GM21447 (cell line): Measurements from ENCODE around the gene CADPS2.

Source experiments
- ATAC-seq: cut with Tn5 transposase; IDR thresholded peaks from one replicate; pipeline ENCODE4 v1.9.1; 2021; ENCODE audit not compliant: unreplicated experiment

The CADPS2 gene

DNA sequence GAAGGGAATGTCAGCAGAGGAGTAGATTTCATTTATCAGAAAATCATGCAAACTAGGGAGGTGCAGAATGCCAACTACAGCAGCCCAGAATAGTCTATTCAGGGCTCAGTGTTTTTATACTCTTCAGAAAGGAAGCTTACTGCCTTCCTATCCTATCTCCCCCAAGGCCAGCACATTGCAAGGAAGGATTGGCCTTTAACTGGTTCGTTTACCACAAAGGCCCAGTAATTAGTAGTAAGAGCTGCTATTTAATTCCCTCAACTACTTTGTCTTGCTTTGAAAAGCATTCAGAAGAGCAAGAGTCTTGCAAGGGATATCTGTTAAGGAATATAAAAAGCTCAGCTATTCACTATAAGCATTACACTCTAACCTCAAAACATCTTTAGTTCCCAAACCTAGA, 97.1 kb downstream of the CADPS2 start:
- no peak for ATAC-seq

DNA sequence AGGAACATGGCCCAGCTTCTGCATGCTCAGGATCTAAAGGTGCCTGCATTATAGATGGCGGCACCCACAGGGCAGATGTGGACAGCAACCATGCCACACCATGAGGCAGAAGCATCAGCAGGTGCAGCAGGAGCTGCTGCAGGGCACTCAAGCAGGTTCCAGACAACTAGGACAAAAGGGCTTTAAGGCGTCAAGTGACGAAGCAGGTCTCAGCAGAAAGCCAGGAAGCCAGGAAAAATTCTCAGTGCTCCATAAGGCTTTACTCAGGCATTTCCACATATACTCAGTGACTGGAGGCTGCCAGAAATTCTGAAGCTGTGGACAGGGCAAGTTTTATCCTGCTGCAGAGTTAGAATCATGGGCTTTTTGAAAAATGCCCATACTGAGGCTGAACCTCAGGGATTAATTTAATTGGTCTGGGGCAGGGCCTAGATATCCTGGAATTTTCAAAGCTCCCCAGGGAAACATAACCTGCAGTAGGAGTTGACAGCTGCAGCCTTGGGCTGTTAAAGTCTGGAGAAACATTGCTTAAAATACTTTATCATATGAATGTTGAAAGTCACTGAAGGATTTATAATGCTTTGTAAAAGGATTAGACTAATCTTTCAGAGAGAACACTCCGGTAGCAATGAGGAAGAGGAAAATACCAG, 115.4 kb downstream of the CADPS2 start:
- no peak for ATAC-seq

DNA sequence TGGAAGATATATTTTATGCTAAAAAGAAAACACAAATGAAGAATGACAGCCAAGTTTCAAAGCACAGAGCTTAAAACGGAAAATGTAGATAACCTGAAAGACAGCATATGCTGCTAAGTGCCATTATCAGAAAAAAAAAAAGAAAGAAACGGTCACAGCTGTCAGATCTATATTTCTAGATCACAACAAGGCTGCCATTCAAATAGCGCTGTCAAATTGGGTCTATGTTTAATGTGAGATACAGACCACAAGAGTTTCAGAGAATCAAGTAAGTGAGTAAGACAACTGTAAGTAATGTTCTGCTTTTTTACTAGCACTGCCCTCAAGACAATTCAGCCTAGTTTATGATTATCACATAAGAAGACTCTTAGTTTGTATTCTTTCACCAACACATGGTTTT, 117.4 kb downstream of the CADPS2 start:
- ATAC-seq = no peak

DNA sequence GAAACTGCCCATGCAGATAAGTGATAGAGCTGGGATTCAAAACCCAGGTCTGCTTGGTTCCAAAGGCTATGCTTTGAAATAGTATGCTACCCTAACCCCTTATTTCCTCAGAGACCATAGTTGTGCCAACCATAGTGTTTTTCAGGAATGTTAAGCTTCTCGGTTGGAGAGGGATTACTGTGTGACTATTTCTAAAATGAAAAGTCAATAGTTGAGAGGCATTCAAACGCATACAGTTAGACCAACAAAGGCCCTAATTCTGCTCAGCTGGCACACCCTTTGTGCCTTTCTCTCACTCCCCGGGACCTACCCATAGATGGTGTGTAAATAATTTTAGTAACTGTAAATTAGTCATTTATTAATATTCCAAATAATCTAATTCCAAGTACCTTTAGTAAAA, 118.9 kb downstream of the CADPS2 start:
- no peak for ATAC-seq

DNA sequence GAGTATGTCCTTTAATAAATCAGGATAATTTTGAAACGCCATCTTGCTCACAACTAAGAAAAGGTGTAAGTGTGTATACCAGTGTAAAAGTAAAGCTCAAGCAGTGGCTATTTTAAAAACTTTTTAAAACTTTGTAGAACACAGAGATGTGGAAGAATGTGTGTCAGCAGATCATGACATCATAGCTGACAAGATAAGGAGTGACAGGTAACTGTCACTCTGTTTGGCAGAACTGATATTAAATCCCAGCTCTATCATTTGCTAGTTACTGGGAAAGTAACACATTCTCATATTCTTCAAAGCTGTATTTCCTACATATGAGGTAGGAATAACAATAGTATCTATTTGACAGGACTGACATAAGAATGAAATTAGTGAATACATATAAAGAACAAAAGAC, 119.7 kb downstream of the CADPS2 start:
- ATAC-seq = no peak

DNA sequence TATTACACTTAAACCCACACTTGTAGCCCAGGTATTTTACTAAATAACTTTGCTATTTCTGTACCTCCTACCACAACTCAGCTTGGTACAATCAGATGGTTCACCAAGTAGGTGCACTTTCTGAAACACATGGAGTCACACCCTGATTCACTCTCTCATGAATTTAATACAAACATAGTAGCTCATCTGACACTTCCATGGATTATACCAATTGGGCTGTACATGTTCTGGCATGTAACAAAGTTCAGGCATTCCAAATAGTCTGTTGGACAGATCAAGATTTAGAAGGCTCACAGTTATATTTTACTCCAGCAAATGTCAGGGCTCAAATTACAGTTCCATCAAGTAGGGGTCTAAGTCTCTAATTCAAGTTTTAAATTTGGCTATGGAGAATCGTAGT, 121.4 kb downstream of the CADPS2 start:
- no peak for ATAC-seq

DNA sequence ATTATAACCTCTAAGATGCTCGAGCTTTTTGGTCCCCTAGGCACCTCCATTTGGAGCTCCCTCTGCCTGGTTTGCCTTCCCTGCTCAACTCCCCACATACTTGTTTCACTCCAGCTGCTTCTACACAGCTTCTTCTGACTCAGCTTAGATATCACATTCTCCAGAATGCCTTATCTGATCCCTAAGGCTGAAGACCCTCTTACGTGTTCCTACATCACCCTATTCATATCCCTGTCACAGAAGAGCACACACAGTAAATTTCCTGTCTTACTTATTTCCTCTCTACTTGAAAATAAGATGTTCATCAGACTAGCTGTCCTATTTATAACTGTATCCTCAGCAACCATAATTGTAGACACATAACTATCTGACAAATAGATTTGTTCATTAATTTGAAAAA, 122.2 kb downstream of the CADPS2 start:
- no peak for ATAC-seq

DNA sequence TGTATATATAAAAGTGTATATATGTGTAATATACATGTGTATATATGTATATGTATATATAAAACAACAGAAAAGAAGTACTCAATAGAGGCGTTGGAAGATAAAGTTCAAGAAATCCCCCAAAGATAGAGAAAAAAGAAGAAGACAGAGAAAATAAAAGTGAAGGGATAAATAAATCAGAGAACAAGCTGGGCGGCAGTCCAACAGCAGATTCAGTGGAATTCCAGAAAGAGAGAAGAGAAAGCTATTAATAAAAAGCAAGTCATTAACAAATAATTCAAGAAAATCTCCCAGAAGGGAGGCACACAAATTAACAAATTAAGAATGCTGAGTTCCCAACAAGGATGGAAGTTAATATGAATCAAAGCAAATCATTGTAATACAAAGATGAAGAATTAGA, 124.2 kb downstream of the CADPS2 start:
- ATAC-seq = no peak

DNA sequence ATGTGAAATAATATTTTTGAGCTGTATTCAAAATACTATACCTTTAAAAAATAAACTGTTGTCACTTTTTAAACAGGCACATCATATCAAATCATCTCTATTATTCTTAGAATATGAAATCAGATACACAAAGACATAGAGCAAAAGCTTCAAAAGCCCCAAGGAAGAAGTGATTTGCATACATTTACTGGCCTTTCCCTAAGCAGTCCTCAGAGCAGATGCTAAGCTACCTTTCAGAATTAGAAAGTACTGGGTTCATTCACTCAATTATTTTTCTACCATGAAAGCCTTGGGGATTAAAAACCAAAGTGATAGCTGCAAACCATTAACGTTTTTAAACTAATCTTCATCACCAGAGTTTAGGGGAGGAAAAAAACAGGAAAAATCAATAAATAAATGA, 127.8 kb downstream of the CADPS2 start:
- no peak for ATAC-seq

DNA sequence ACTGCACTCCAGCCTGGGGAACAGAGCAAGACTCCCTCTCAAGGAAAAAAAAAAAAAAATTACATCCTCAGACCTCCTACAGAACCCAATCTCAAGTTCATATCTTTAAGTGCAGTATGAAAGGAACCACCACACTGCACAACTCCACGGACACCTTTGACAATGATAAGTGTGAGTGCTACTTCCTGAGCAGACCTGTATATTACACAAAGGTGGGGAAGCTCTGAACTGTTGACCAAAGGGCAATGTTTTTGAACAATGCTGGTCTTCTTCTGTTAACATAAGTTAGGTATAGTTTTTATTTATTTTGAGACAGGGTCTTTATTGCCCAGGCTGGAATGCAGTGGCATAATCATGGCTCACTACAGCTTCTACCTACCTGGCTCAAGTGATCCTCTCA, 129.4 kb downstream of the CADPS2 start:
- no peak for ATAC-seq

DNA sequence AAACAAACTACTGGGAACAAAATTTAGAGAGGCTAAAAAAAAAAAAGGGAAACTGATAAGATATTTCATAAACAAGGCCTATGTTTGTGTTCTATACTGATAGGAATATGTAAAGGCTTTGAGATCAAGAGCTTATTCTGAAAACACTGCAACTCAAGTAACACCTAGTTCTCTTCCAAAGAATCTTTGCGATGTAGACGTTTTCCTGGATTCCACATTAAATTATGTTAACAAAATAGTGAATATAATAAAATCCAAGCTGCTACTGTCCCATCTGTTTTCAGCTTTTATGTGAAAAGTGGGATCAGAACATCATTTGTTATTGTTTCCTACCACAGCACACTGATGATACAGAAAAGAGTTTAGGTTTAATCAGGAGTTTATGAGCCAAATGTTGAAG, 130.6 kb downstream of the CADPS2 start:
- no peak for ATAC-seq

DNA sequence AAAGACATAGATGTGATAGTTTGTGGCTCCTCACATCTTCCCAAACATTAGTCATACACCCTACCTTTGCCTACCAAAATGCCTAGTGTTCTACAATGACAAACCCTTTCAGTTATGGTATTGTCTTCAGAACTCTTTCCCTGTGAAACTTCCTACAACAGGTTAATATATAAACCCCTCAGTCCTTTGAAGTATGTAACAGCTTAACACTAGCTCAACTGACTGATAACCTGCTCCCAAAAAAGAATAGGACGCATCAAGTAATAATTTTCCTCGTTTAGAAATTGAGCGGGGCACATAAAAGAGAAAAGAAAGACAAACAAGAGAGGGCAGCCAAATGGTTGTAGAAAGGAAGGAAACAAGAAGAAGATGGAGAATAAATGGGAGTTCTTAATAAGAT, 133.7 kb downstream of the CADPS2 start:
- no peak for ATAC-seq

DNA sequence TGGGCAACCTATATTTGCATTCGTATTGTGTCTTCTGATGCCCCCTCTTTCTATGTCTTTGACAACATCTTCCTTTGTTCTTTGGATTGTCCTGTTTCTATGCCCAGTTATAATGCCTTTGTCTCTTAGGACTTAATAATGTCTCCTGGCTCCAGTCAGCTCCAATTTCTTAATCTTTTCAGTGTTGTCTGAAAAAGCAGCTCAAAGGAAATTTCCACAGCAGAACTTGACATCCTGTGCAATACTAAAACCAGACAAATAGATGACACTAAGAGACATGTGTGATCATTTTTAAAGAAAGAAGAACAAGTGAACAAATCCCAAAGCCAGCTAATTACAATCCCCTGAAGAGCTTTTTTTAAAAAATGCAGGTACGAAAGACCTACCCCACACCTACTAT, 135.9 kb downstream of the CADPS2 start:
- no peak for ATAC-seq

DNA sequence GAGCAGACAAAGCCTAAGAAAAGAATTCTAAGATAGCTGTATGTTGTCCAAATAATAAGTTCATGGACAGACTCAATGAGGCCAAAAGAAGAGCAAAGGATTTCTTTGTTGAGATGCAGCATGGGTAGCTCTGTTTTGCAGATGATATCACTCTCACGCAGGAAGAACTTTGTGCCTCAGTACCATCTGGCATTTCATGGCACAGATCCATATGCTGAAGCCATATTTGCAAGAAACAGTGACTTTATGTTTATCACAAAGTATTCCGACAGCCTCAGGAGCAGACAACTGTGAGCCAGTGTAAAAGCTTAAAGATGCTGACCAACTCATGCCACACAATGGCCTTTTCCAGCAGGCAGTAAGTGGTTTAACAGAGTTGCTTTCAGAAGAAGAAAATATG, 138.1 kb downstream of the CADPS2 start:
- no peak for ATAC-seq

DNA sequence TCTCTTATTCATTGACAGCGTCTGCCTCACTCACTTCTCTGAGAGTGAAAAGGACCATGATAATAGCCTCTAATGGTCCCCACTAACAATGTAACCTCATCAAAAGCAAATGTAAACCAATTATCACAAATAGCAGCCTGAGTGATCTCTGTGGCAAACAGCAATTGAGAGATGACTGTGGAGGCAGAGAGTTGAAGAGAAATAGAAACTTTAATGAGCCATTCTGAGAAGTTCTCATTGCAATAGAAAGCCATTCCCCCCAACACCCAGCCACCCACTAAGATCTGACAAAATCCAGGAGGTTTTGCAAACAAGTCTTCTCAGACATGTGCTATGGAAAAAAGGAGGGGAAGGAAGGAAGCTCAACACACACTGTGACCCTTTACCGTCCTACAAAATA, 139.3 kb downstream of the CADPS2 start:
- ATAC-seq = no peak

DNA sequence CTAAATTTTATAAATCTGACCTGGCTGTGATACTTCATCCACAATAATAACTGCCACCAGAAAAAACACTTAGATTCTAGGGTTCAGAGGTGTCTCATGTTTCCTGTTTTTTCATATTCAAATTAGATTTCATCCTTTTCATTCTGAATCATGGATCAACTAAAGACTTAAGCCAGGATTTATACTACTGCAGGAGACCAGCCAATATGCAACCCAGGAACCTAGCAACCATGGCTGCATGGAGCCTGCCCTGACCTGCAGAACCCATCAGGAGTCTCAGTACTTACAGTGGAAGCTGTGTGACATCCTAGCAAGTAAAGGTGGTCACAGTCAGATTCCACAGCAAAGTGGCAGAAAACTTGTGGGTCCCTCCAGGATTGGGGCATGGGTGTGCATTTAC, 143.0 kb downstream of the CADPS2 start:
- ATAC-seq = no peak

DNA sequence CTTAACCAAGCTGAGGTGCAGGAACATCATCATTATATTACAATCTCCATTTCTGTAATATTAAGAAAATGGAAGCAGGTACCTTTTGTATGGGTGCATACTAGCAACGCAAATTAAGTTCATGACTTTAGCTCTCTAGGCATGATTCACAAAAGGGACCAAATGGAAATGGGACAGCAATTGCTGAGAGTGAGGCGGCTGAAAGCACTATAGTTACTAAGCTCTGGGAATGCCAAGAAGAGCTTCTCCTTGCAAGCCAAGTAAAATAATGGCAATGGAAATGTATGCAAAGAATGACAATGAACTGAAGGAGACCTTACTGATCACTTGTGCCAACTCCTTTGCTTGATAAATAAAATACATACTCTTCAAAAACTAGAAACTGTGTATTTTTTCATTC, 147.3 kb downstream of the CADPS2 start:
- no peak for ATAC-seq

DNA sequence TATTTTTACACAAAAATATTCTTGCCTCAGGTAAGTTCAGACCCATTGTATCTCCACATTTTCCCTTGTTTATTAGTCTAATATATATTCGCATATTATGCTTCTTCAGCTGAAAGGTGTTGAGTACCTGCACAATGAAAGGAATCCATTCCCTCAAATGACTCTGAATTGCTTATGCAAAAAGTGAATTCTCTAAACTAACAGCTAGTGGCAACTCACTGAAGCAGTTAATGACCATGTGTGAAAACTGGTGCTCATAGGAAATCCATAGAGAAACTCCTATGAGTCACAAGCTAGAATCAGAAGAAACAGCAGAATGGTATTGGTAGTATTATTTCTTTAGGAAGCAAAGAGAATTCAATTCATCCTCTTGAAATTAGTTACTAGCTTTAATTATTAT, 150.1 kb downstream of the CADPS2 start:
- no peak for ATAC-seq

DNA sequence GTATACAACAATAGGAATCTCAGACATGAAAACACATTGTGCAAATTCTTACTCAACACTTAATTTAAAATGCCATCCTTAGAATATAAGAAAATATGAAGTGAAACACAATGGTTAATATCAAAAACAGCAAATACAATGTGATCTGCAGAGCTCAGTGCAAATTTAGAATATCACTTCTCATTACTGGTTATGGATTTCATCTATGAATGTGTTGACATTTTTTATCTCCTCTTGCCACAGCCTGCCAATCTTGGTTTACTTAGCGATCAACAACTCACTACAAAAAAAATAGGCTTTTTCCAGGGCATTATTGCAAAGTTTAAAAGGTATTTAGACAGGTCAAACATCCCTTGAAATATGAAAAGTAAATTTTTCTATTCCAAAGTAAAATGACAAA, 158.5 kb downstream of the CADPS2 start:
- no peak for ATAC-seq

DNA sequence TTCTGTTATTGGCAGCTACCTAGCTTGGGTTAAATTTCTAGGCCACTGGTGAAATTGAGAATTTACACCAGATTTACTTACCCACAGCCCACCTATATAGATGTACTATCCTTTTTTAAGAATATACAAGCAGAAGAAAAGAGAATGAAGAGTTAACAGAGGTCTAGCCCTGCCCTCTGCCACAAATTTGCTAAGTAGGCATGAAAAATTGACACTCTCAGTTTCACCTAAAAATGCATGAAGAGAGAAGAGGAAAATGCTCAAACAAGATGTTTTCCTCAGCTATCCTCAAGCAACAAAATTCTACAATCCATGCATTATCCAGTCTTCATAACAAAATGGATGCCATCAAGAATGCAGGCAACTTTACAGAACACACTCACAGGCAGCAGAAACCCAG, 158.9 kb downstream of the CADPS2 start:
- ATAC-seq = no peak

DNA sequence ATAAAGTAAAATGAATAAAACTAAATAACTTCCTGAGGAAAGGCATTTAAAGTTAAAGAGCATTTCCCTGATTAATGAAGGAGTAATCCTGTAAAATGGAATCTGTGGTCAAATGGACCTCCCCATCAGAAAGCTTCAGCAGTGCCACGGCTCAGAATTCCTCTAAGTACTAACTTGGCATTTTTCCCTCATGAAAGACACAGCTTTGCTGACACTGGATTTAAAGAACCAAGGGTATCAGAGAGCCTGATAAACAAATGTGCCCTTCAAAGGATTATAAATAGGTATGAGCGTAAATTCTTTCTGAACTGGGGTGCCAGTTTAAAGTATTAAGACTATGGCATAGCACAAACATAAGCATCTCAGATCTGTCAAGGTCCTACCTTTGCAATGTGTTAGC, 159.4 kb downstream of the CADPS2 start:
- ATAC-seq = no peak

DNA sequence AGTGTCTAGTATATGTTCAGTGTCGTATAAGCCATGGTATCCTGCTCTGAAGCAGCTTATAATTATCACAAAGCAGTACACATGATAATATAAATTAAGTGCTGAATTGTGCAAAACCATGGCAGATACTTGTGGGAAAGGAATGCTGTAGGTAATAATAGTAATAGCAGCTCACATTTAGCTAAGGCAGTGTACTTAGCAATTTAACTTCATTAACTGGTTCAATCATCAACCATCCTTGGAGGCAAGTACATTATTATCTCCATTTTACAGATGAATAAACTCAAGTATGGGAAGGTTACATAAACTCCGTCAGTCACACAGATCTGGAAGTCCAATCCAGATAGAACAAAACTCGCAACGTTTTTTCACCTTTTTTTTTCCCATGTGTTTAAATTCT, 161.9 kb downstream of the CADPS2 start:
- ATAC-seq = no peak

DNA sequence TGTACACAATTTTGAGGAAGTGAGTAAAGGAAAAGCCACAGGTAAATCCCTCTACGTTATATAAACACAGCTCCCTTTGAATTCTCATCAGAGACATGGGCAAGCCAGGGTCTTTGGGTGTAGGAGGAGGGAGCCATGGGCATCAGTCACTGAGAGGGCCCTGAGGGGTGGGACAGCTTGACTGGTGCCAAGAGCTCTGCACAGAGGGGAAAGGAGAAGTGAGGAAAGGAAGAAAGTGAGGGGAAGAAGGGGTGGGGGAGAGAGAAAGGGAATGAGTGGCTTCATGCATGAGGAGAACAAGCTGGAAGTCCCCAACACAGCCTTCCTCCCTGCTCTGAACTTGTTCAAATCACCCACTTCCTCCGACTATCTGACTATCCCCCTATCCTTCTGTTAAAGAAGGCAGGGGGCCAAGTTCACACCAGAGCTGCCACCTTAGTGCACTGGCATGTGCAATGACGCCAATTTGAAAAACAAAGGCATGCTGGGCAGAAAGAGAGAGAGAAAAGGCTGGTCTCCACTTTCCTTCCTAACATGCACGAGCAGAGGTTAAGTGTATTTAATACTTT, 167.2 kb downstream of the CADPS2 start:
- ATAC-seq = no peak
